Smooth muscle cell of the brain vasculature (primary cell): ENCODE results near the gene SERTAD1.

ENCODE experiments used
- DNase-seq: peaks from one replicate; pipeline ENCODE4 v3.0.0-alpha.2; 2012; ENCODE audit warnings: low read depth, low spot score

The SERTAD1 gene

DNA sequence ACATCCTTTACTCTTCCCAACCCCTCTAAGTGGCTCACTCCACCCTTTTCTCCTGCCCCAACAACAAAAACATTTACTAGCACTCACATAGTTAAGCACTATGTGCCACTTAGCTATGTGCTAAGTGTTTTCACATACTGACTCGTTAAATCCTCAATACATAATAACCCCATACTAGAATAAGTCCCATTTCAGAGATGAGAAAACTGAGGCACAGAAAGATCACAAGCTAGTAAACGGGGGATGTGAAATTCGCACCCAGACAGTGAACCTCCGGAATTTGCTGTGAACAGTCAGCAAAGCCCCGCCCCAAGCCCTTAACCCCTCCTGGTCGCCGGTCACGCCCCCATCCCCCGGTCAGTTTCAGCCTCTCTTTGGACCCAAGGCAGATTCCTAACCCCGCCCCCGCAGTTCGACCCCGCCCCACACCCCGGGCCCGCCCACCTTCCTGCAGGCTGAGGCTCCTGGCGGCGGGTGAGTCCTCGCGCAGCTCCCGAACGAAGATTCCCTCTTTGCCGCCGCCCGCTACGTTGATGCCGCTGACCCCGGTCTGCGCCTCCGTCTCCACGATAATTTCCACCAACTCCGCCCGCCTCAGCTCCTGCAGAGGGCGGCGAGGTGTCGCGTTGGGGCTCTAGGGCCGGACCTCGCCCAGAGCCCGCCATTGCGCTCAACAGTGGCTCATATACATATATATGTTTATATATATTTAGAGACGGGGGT, 22.4 kb downstream of the SERTAD1 start:
- DNase-seq, result peak; percentile 74

GRCh38 chr19:40400559-40400958, 25.2 kb downstream of the SERTAD1 start:
- DNase-seq, result no peak

- no peak for DNase-seq
These were observed 27.2 kb downstream of the SERTAD1 start for GRCh38 chr19:40398417-40399131.

- no peak for DNase-seq
These were observed 28.3 kb downstream of the SERTAD1 start for GRCh38 chr19:40397568-40397906.

- DNase-seq, result no peak
These were observed 28.8 kb downstream of the SERTAD1 start for GRCh38 chr19:40396886-40397567.

DNA sequence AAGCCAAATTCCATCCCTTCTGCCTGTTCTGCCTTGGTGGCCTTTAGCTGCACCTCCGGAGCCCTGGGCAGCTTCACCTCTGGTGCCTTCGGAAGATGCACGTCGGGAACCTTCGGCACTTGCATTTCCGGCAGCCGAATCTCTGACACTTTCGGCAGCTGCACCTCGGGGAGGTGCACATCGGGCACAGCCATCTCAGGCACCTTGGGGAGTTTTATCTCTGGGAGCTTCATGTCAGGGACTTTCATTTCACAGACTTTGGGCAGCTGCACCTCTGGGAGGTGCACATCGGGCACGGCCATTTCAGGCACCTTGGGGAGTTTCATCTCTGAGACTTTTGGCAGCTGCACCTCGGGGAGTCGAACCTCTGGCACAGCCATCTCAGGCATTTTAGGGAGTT, 29.8 kb downstream of the SERTAD1 start:
- DNase-seq, result no peak

GRCh38 chr19:40394816-40395210, 31.0 kb downstream of the SERTAD1 start:
- DNase-seq, result no peak

DNA sequence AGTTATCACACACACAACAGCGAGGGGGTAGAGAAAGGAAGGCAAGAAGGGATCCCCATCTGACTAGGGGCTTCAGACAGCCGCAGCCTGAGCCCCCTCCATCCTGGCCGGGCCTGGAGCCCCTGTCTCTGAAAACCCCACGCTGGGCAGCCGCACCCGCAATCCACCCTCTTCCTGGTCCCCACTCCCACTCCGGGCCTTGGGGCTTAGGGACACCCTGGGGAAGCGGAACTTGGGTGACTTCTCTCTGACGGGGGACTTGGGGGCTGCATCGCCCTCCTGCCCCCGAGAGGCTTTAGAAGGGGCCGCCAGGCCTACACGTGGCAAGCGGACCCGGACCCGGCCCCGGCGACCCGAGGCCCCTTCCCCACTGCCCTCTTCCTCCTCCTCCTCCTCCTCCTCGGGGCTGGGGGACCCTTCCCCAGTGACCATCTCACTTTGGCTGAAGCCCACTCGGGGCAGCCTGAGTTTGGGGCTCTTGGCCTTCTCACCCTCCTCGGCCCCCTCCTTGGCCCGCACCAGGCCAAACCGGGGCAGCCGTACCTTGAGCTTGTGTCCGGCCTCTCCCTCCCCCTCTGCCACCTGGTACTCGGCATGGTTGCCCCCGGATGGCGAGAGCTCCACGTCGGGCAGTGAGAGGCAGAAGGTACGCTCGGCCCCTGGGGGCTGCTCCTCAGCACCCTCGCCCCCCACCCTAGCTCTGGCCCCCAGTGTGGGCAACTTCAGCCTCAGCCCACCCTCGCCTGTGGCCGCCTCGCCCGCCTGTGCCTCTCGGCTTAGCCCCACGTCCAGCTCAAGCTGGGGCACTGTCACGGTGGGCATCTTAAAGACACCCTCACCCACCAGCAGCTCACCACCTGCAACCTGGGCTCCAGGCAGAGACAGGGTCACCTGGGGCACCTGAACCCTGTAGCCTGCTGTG, 31.6 kb downstream of the SERTAD1 start:
- no peak for DNase-seq

DNA sequence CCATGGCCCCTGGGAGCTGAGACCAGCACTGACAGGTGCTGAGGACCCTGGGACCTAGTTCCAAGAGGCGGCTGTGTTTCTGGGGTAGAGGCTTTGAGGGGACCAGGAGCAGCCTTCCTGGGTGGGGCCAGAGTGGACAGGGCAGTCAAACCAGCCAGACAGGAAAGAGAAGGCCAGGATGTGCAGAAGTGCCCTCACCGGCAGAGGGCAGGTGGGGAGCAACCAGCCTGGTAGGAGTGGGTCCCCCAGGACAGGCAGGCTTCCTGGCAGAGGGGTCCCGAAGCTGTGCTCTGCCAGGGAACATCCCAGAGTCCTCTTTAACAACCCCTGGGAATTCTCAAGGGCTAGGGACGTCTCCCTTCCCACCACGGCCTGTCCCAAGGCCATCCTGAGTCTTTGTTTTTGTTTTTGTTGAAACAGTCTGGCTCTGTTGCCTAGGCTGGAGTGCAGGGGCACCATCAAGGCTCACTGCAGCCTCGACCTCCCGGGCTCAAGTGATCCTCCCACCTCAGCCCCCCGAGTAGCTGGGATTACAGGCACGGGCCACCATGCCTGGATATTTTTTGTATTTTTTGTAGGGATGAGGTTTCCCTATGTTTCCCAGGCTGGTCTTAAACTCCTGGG, 32.8 kb downstream of the SERTAD1 start:
- DNase-seq, result no peak

GRCh38 chr19:40392123-40392522, 33.7 kb downstream of the SERTAD1 start:
- DNase-seq, result no peak

GRCh38 chr19:40390084-40390742, 35.6 kb downstream of the SERTAD1 start, which contains the start of gene HIPK4:
Gene HIPK4 (minus strand): TSS chr19:40390181. CDS start chr19:40389902, 279 bp downstream.
- no peak for DNase-seq

GRCh38 chr19:40389404-40390083, 36.2 kb downstream of the SERTAD1 start:
- no peak for DNase-seq

DNA sequence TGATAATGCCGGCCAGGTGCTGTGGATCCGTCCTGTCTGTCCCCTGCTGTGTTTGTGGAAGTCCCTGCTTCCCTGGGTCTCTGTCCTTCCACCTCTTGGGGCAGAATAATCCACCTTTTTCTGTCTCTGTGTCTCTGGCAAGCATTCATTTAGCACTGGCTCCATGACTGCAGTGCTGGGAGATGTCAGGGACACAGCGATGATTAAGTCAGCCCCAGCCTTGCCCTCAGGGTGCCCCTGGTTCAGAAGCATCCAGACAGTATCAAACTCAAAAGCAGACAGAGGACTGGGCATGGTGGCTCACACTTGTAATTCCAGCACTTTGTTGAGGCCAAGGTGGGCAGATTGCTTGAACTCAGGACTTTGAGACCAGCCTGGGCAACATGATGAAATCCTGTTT, 37.3 kb downstream of the SERTAD1 start:
- no peak for DNase-seq

DNA sequence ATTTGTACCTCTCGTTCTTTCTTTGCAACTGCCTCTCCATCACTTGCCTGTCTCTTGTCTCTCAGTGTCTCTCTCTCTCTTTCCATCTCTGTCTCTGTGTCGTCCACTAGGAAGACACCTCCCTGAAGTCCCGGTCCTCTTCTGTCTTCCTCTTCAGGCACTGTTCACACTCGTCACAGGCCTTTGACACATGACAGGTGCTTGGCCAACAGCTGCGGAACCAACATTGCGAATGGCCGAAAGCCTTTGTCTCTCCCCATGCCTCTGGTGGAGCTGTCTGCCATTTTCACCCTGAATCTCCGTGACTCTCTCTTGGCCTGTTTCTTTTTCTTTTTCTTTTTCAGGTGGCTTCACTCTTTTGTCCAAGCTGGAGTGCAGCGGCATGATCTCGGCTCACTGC, 38.6 kb downstream of the SERTAD1 start:
- no peak for DNase-seq

DNA sequence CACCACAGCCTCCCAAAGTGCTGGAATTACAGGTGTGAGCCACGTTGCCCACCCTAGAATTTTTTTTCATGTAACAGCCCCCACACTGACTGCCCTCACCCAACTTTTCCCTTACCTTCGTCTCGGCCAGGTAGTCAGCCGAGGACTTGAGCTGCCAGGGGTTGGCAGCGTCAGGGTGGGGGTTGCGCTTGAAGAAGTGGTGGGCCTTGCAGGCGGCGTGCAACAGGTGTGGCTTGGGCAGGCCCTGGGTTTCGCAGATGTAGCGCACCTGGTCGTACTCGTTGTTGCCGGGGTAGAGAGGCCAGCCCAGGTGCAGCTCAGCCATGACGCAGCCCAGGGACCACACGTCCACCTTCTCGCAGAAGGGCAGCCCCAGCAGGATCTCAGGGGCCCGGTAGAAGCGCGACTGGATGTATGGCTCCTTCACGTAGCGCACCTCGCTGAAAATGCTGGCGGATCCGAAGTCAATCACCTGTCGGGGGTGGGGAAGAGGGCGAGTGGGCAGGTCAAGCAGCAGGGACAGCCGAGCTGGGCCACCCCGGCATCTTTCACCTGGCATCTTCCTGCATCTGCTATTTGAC, 42.0 kb downstream of the SERTAD1 start:
- no peak for DNase-seq

DNA sequence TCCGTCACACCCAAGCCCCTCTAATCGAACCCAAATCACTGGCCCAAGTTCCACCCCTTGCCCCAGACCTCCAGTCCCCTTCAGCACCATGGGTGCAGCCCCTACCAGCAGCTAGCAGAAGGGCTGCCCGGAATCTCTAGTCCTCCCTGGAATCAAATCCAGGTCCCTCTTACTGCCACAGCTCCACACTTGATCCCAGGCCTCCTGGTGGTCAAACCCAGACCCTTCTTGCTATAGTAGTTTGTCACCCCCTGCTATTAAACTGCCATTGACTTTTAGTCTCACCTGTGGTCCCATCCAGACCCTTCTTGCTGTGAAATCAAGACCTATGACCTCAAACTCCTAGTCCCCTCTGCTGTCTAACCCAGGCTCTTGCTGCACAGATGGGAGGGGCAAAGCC, 44.5 kb downstream of the SERTAD1 start:
- no peak for DNase-seq

DNA sequence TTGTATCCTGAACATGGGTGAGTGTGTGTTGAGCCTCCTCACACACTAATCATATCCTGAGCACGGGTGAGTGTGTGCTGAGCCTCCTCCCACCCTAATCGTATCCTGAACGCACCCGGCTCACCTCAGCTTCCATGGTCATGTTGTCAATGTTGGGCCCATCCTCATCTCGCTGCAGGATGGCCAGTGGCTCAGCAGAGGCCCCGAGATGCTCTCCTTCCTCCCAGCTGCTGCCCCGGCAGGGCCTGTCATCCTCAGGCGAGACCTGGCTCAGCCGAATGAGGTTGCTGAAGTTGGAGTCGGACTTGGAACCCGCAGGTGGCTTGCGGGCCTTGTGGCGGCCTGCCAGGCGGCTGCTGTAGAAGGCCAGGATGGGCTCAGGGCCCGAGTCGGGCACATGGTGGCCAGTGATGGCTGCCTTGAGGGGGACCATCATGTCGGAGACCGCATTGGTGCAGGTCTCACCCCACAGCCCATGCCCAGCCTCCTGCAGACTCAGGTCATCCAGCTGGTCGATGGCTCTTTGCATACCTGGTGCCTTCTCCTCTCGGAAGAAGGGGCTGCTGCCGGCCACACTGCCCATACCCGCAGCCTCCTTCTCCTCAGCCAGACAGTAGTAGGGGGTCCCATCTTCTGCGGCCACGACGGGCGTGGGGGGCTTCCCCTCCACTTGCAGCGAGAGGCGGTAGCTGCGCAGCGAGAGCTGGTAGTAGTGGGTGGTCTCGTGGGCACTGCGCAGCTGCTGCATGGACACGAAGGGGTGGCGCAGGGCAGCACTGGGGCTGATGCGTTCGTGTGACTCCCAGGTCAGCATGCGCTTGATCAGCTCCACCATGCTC, 45.4 kb downstream of the SERTAD1 start:
- no peak for DNase-seq

- DNase-seq, result no peak
These were observed 46.2 kb downstream of the SERTAD1 start for GRCh38 chr19:40379446-40380198.
